Neural progenitor cell (in vitro differentiated cells): ENCODE results near the gene MRPL53.

ENCODE experiments used
- CTCF ChIP-seq: fragments of 200-600 bp; sonication (generic); IDR thresholded peaks from 2 replicates; pipeline ENCODE4 v1.5.1; 2017; ENCODE audit warnings: antibody characterized with exemption, mild to moderate bottlenecking
- EZH2 ChIP-seq: fragments of 200-600 bp; sonication (generic); IDR thresholded peaks from 2 replicates; pipeline ENCODE4 v1.6.1; 2017; ENCODE audit warnings: antibody characterized with exemption, mild to moderate bottlenecking, moderate library complexity
- EZH2phosphoT487 ChIP-seq: fragments of 200-600 bp; sonication (generic); IDR thresholded peaks from 2 replicates; pipeline ENCODE4 v1.6.1; 2017; ENCODE audit warnings: antibody characterized with exemption

DNA sequence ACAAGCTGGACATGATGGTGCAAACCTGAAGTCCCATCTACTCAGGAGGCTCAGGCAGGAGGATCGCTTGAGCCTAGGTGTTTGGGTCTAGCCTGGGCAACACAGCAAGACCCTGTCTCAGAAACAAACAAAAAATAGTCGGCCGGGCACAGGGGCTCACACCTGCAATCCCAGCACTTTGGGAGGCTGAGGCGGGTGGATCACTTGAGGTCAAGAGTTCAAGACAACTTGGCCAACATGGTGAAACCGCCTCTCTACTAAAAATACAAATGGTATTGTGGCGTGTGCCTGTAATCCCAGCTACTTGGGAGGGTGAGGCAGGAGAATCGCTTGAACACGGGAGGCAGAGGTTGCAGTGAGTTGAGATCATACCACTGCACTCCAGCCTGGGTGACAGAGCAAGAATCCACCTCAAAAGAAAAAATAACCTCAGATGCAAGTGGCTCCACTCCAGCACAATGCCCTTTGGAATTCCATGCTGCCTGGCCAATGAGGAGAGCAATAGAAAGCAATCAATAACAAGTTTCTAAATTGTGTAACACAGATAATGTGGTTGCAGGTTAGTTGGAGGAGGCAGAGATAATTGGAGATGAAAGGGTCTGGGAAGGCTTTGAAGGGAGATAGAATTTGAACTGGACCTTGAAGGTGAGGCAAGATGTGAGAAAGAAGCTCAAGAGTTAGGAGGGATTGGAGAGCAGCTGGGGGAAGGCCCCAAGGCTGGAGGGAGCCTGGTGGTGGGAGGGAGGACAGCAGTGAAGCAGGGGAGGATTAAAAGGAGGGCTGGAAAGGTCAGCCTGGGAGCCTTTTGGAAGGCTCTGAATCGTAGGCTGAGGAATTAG lies 16.4 kb upstream of the MRPL53 start:
- TF ChIP-seq CTCF (no peak), EZH2 (no peak), EZH2phosphoT487 (no peak)
